GM12878 (cell line): ENCODE measurements around the gene DYSF. TPM values are rescaled to one million over a fixed set of nuclear protein-coding genes. Genes with fewer than 3 reads are reported as not detected.

Source experiments
- ATAC-seq: fragments of 200-7000 bp; cut with Tn5 transposase; 3 replicates; pipeline ENCODE4 v1.9.1; 2020; ENCODE audit warnings: mild to moderate bottlenecking, moderate library complexity
- BruUV-seq: library from RNA; stranded (reverse); fragments of 400-500 nt; replicated peaks from 2 replicates; lab custom pipeline; 2021; lab: Mats Ljungman, UMichigan
- CTCF ChIA-PET: fragments of 300-600 bp; sonication (Branson Sonifier 250); formaldehyde crosslinking; extraction: SDS; loops from one replicate; lab custom pipeline; 2021; ENCODE audit warnings: inconsistent platforms; lab: Yijun Ruan, JAX
- POLR2A ChIA-PET: fragments of 350-600 bp; formaldehyde crosslinking; extraction: SDS; loops from one replicate; lab custom pipeline; 2021; ENCODE audit warnings: inconsistent platforms; lab: Charles Lee
- RAD21 ChIA-PET: fragments of 300-600 bp; sonication (Branson Sonifier 250); formaldehyde crosslinking; loops from one replicate; lab custom pipeline; 2023; ENCODE audit warnings: antibody characterized with exemption; ENCODE audit not compliant: unreplicated experiment; lab: Charles Lee
- SMC1A ChIA-PET: fragments of 300-600 bp; sonication (Branson Sonifier 250); formaldehyde crosslinking; loops from one replicate; lab custom pipeline; 2023; ENCODE audit not compliant: unreplicated experiment, uncharacterized antibody; lab: Charles Lee
- DNase-seq: peaks from one replicate; pipeline ENCODE4 v3.0.0-alpha.2; 2011; ENCODE audit warnings: low read depth, low spot score
- FAIRE-seq: peaks from 3 replicates; lab custom pipeline; 2011; peaks lifted over from hg19 to GRCh38; lab: Jason Lieb, UNC
- H2AFZ ChIP-seq: 2 replicates; pipeline ENCODE4 v1.6.0; 2011; ENCODE audit warnings: low read depth, low read length, control low read depth; ENCODE audit not compliant: control insufficient read depth
- H3K27ac ChIP-seq: 2 replicates; pipeline ENCODE4 v1.5.1; 2011; ENCODE audit warnings: control low read depth; ENCODE audit not compliant: control insufficient read depth, insufficient read depth
- H3K27me3 ChIP-seq, 2 experiments: replicated peaks in 1 of 2; 2 replicates each; pipeline versions ENCODE4 v1.6.0 to v1.6.1; 2011; ENCODE audit warnings: low read length in 1 of 2; ENCODE audit not compliant: control insufficient read depth in 2 of 2, insufficient read depth in 2 of 2
- H3K36me3 ChIP-seq, 2 experiments: 2 replicates each; pipeline ENCODE4 v1.5.1; 2011; ENCODE audit warnings: low read length in 1 of 2; ENCODE audit not compliant: control insufficient read depth in 2 of 2, insufficient read depth in 2 of 2
- H3K4me1 ChIP-seq: 2 replicates; pipeline ENCODE4 v1.6.1; 2011; ENCODE audit warnings: mild to moderate bottlenecking, low read length, moderate library complexity, mixed read lengths; ENCODE audit not compliant: control insufficient read depth, insufficient read depth
- H3K4me2 ChIP-seq: 2 replicates; pipeline ENCODE4 v1.6.0; 2011; ENCODE audit warnings: control low read depth; ENCODE audit not compliant: control insufficient read depth, insufficient read depth
- H3K4me3 ChIP-seq: fragments of 200-600 bp; sonication (generic); 2 replicates; pipeline ENCODE4 v1.5.1; 2016
- H3K79me2 ChIP-seq: 2 replicates; pipeline ENCODE4 v1.6.0; 2011; ENCODE audit warnings: low read length; ENCODE audit not compliant: control insufficient read depth, insufficient read depth
- H3K9ac ChIP-seq: 2 replicates; pipeline ENCODE4 v1.8.0; 2011; ENCODE audit warnings: low read length, control low read depth, mixed read lengths; ENCODE audit not compliant: control insufficient read depth, insufficient read depth
- H3K9me3 ChIP-seq: replicated peaks from 3 replicates; pipeline ENCODE4 v1.5.1; 2011; ENCODE audit warnings: mild to moderate bottlenecking, low read length; ENCODE audit not compliant: control insufficient read depth, insufficient read depth
- H4K20me1 ChIP-seq: 2 replicates; pipeline ENCODE4 v1.6.0; 2011; ENCODE audit not compliant: control insufficient read depth, insufficient read depth
- BMI1 ChIP-seq: fragments of 450-650 bp; IDR thresholded peaks from 2 replicates; pipeline ENCODE4 v1.6.1; 2016; ENCODE audit warnings: mild to moderate bottlenecking, moderate library complexity, borderline replicate concordance
- BRCA1 ChIP-seq: IDR thresholded peaks from 2 replicates; pipeline ENCODE4 v1.6.1; 2011; ENCODE audit warnings: low read depth, low read length, improper control_type of control experiment
- IKZF2 ChIP-seq, 2 experiments: fragments of 450-650 bp; IDR thresholded peaks; 2 replicates each; pipeline ENCODE4 v1.6.1; 2017; ENCODE audit warnings: mild to moderate bottlenecking in 2 of 2, moderate library complexity in 2 of 2
- NFXL1 ChIP-seq: fragments of 450-650 bp; IDR thresholded peaks from 2 replicates; pipeline ENCODE4 v1.6.1; 2017; ENCODE audit warnings: antibody characterized with exemption, mild to moderate bottlenecking, borderline replicate concordance
- PML ChIP-seq: IDR thresholded peaks from 2 replicates; pipeline ENCODE4 v1.6.1; 2012; ENCODE audit warnings: low read length, inconsistent platforms
- TARDBP ChIP-seq: IDR thresholded peaks from 2 replicates; pipeline ENCODE4 v1.6.1; 2016; ENCODE audit warnings: borderline replicate concordance
- ZNF217 ChIP-seq: fragments of 450-650 bp; IDR thresholded peaks from 2 replicates; pipeline ENCODE4 v1.6.1; 2017; ENCODE audit warnings: antibody characterized with exemption, mild to moderate bottlenecking
- ZNF24 ChIP-seq: fragments of 450-650 bp; IDR thresholded peaks from 2 replicates; pipeline ENCODE4 v1.6.1; 2017; ENCODE audit warnings: antibody characterized with exemption, mild to moderate bottlenecking
- ZNF384 ChIP-seq: IDR thresholded peaks from 2 replicates; pipeline ENCODE4 v1.6.1; 2012; ENCODE audit warnings: low read depth, mild to moderate bottlenecking, low read length, improper control_type of control experiment, borderline replicate concordance
- WGBS: methylation state at CpG from one replicate; pipeline ENCODE4 v1.1.6; 2016; ENCODE audit warnings: low lambda C conversion rate; ENCODE audit not compliant: insufficient replicate concordance, insufficient coverage; ENCODE audit errors: missing lambda C conversion rate; 5-methylcytosine and 5-hydroxymethylcytosine counted together
- in situ Hi-C: fragments of 300-500 bp; cut with MboI; formaldehyde crosslinking; loops from 9 replicates; pipeline ENCODE4 v1.14.3; 2018; ENCODE audit warnings: mixed read lengths
- intact Hi-C: fragments of 100-400 bp; cut with micrococcal nuclease; formaldehyde crosslinking; loops from one replicate; pipeline ENCODE4 v1.14.2; 2022; ENCODE audit not compliant: unreplicated experiment
- polyA plus RNA-seq, 11 experiments: library from polyadenylated mRNA; depleted of rRNA in 4 of 11; unstranded in 6 of 11; stranded (reverse) in 5 of 11; fragments of >200 nt; fragmentation: Nextera tagmentation in 4 of 11; fragmentation: Illumina TruSeq in 1 of 11; extraction: Ambion mirVana in 4 of 11; extraction: Trizol in 1 of 11; gene quantifications; 1 replicate in 1 of 11; 2 replicates in 10 of 11; pipeline versions ENCODE4 v1.2.1 to v1.2.3, GENCODE V29; 2011 to 2016; ENCODE audit warnings: inconsistent platforms in 2 of 11, missing spikeins in 2 of 11, low read depth in 1 of 11
- total RNA-seq, 4 experiments: library from RNA; depleted of rRNA in 3 of 4; stranded (reverse); fragments of >200 nt in 3 of 4; fragmentation: Illumina TruSeq in 1 of 4; extraction: Trizol in 1 of 4; gene quantifications; 2 replicates each; pipeline versions ENCODE4 v1.2.1 to v1.2.3, GENCODE V29; 2013 to 2021
- TF ChIP-seq, protein P1 (sequence below): fragments of 450-650 bp; formaldehyde crosslinking; IDR thresholded peaks from 2 replicates; pipeline ENCODE4 v1.4.0; 2020; ENCODE audit warnings: mild to moderate bottlenecking, moderate library complexity
- TF ChIP-seq, protein P2 (sequence below): fragments of 450-650 bp; IDR thresholded peaks from 2 replicates; pipeline ENCODE4 v1.6.1; 2017; ENCODE audit warnings: mild to moderate bottlenecking, moderate library complexity
- TF ChIP-seq, protein P3 (sequence below): fragments of 450-650 bp; formaldehyde crosslinking; IDR thresholded peaks from 2 replicates; pipeline ENCODE4 v1.5.0; 2022; ENCODE audit warnings: mild to moderate bottlenecking, missing genetic modification characterization
- TF ChIP-seq, protein P4 (sequence below): fragments of 450-650 bp; IDR thresholded peaks from 2 replicates; pipeline ENCODE4 v1.6.1; 2014; ENCODE audit warnings: mild to moderate bottlenecking

The DYSF gene
- total and polyA plus RNA-seq, 10 of the 15 experiments (the other 5 are each of a cell fraction or from before 2014, with no cell fraction given), result under 0.01 to 0.15 (median 0.03) TPM; not detected in 7

DNA sequence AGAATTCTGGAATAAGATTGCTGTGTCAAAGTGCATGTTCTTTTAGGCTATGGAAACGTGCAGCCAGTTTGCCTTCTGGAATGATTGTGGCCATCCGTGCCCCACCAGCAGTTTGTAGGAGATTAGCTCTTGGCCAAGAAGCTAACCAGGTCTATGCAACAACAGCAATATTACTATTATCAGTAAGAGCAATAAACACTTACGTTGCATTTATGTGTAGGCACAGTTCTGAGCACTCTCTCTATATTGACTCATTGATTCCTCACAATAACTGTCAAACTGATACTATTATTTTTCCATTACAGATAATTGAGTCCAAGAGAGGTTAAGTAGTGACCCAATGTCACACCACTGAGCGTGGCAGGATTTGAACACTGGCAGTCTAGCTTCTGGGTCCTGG lies 186.4 kb downstream of the DYSF start:
- BruUV-seq, result no TSS peak
- TF ChIP-seq BMI1 (no peak), ZNF217 (no peak), ZNF24 (no peak), ZNF384 (no peak), NFXL1 (no peak), BRCA1 (no peak), IKZF2 (IDR thresholded peaks at IDR 0.05) (no peak), PML (no peak), TARDBP (no peak)
- TF ChIP-seq, protein P1, sequence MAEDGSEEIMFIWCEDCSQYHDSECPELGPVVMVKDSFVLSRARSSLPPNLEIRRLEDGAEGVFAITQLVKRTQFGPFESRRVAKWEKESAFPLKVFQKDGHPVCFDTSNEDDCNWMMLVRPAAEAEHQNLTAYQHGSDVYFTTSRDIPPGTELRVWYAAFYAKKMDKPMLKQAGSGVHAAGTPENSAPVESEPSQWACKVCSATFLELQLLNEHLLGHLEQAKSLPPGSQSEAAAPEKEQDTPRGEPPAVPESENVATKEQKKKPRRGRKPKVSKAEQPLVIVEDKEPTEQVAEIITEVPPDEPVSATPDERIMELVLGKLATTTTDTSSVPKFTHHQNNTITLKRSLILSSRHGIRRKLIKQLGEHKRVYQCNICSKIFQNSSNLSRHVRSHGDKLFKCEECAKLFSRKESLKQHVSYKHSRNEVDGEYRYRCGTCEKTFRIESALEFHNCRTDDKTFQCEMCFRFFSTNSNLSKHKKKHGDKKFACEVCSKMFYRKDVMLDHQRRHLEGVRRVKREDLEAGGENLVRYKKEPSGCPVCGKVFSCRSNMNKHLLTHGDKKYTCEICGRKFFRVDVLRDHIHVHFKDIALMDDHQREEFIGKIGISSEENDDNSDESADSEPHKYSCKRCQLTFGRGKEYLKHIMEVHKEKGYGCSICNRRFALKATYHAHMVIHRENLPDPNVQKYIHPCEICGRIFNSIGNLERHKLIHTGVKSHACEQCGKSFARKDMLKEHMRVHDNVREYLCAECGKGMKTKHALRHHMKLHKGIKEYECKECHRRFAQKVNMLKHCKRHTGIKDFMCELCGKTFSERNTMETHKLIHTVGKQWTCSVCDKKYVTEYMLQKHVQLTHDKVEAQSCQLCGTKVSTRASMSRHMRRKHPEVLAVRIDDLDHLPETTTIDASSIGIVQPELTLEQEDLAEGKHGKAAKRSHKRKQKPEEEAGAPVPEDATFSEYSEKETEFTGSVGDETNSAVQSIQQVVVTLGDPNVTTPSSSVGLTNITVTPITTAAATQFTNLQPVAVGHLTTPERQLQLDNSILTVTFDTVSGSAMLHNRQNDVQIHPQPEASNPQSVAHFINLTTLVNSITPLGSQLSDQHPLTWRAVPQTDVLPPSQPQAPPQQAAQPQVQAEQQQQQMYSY (CRISPR knock-in tag), result no peak
- TF ChIP-seq, protein P2, sequence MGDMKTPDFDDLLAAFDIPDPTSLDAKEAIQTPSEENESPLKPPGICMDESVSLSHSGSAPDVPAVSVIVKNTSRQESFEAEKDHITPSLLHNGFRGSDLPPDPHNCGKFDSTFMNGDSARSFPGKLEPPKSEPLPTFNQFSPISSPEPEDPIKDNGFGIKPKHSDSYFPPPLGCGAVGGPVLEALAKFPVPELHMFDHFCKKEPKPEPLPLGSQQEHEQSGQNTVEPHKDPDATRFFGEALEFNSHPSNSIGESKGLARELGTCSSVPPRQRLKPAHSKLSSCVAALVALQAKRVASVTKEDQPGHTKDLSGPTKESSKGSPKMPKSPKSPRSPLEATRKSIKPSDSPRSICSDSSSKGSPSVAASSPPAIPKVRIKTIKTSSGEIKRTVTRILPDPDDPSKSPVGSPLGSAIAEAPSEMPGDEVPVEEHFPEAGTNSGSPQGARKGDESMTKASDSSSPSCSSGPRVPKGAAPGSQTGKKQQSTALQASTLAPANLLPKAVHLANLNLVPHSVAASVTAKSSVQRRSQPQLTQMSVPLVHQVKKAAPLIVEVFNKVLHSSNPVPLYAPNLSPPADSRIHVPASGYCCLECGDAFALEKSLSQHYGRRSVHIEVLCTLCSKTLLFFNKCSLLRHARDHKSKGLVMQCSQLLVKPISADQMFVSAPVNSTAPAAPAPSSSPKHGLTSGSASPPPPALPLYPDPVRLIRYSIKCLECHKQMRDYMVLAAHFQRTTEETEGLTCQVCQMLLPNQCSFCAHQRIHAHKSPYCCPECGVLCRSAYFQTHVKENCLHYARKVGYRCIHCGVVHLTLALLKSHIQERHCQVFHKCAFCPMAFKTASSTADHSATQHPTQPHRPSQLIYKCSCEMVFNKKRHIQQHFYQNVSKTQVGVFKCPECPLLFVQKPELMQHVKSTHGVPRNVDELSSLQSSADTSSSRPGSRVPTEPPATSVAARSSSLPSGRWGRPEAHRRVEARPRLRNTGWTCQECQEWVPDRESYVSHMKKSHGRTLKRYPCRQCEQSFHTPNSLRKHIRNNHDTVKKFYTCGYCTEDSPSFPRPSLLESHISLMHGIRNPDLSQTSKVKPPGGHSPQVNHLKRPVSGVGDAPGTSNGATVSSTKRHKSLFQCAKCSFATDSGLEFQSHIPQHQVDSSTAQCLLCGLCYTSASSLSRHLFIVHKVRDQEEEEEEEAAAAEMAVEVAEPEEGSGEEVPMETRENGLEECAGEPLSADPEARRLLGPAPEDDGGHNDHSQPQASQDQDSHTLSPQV, result no peak
- TF ChIP-seq, protein P3, sequence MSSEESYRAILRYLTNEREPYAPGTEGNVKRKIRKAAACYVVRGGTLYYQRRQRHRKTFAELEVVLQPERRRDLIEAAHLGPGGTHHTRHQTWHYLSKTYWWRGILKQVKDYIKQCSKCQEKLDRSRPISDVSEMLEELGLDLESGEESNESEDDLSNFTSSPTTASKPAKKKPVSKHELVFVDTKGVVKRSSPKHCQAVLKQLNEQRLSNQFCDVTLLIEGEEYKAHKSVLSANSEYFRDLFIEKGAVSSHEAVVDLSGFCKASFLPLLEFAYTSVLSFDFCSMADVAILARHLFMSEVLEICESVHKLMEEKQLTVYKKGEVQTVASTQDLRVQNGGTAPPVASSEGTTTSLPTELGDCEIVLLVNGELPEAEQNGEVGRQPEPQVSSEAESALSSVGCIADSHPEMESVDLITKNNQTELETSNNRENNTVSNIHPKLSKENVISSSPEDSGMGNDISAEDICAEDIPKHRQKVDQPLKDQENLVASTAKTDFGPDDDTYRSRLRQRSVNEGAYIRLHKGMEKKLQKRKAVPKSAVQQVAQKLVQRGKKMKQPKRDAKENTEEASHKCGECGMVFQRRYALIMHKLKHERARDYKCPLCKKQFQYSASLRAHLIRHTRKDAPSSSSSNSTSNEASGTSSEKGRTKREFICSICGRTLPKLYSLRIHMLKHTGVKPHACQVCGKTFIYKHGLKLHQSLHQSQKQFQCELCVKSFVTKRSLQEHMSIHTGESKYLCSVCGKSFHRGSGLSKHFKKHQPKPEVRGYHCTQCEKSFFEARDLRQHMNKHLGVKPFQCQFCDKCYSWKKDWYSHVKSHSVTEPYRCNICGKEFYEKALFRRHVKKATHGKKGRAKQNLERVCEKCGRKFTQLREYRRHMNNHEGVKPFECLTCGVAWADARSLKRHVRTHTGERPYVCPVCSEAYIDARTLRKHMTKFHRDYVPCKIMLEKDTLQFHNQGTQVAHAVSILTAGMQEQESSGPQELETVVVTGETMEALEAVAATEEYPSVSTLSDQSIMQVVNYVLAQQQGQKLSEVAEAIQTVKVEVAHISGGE, result no peak
- TF ChIP-seq, protein P4, sequence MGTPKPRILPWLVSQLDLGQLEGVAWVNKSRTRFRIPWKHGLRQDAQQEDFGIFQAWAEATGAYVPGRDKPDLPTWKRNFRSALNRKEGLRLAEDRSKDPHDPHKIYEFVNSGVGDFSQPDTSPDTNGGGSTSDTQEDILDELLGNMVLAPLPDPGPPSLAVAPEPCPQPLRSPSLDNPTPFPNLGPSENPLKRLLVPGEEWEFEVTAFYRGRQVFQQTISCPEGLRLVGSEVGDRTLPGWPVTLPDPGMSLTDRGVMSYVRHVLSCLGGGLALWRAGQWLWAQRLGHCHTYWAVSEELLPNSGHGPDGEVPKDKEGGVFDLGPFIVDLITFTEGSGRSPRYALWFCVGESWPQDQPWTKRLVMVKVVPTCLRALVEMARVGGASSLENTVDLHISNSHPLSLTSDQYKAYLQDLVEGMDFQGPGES, result no peak

More for the DNA sequence above, 186.4 kb downstream of the DYSF start:
- no peak for ATAC-seq
- H3K36me3 ChIP-seq, result no peaks in the 10 kb centered on the region
- in situ Hi-C loops (no loop called here), intact Hi-C loops (no loop called here)
- no peak for DNase-seq
- no peaks in the 10 kb centered on the region for H3K4me1 ChIP-seq
- ChIA-PET RAD21 (no interaction called here), CTCF (no interaction called here), POLR2A (no interaction called here), SMC1A (no interaction called here)
- H4K20me1 ChIP-seq, result no peaks in the 10 kb centered on the region
- no peak overlapping the region for H3K4me2 ChIP-seq
- no peak overlapping the region for H3K27ac ChIP-seq
- no peak overlapping the region for H3K4me3 ChIP-seq
- H3K27me3 ChIP-seq, result peaks cover 0 to 2% of the 10 kb centered on the region in 2 experiments; a peak in 2 of 4 replicates
- no peaks in the 10 kb centered on the region for H3K79me2 ChIP-seq
- H3K9me3 ChIP-seq, result no peaks in the 10 kb centered on the region
- WGBS, result 0% methylated on average over 4 of the region's 4 CpGs
- H3K9ac ChIP-seq, result no peak overlapping the region
- H2AFZ ChIP-seq, result no peak overlapping the region
- FAIRE-seq, result no peak
